ENCODE data around the gene RAPGEF1. TPM values are rescaled to one million over a fixed set of nuclear protein-coding genes. Genes with fewer than 3 reads are reported as not detected.

The RAPGEF1 gene, protein sequence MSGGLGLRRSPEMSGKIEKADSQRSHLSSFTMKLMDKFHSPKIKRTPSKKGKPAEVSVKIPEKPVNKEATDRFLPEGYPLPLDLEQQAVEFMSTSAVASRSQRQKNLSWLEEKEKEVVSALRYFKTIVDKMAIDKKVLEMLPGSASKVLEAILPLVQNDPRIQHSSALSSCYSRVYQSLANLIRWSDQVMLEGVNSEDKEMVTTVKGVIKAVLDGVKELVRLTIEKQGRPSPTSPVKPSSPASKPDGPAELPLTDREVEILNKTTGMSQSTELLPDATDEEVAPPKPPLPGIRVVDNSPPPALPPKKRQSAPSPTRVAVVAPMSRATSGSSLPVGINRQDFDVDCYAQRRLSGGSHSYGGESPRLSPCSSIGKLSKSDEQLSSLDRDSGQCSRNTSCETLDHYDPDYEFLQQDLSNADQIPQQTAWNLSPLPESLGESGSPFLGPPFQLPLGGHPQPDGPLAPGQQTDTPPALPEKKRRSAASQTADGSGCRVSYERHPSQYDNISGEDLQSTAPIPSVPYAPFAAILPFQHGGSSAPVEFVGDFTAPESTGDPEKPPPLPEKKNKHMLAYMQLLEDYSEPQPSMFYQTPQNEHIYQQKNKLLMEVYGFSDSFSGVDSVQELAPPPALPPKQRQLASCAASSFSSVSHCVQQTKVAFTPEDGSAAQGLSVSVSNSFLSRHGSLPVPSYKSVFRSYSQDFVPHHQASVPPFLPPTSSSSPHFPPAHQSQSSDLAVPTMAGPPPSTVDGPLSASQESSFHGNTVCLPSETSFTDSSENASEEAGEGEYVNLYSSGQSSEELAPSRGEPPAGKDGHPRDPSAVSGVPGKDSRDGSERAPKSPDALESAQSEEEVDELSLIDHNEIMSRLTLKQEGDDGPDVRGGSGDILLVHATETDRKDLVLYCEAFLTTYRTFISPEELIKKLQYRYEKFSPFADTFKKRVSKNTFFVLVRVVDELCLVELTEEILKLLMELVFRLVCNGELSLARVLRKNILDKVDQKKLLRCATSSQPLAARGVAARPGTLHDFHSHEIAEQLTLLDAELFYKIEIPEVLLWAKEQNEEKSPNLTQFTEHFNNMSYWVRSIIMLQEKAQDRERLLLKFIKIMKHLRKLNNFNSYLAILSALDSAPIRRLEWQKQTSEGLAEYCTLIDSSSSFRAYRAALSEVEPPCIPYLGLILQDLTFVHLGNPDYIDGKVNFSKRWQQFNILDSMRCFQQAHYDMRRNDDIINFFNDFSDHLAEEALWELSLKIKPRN (N-terminal part only)
- total RNA-seq (124 TPM in 2 replicates), polyA plus RNA-seq (50.0 and 53.3 TPM in 2 replicates), polyA minus RNA-seq (50.3 and 57.7 TPM in 2 replicates), Bru-seq, nascent RNA (percentile 90 among the genes with signal in this experiment), BruChase-seq, experiment 1, labeled RNA remaining after a 6-hour chase (percentile 86 among the genes with signal in this experiment), BruChase-seq, experiment 2, labeled RNA remaining after a 2-hour chase (percentile 85 among the genes with signal in this experiment)
- polyA plus RNA-seq (2011; cell fraction: cytosol; rRNA removed) = 51.0 and 57.8 TPM in 2 replicates
- polyA plus RNA-seq (2011; cell fraction: nucleus; rRNA removed) = 75.3 and 79.7 TPM in 2 replicates
- 72.5 and 82.9 TPM in 2 replicates for polyA plus RNA-seq (2012)
- polyA minus RNA-seq (2011; cell fraction: cytosol; rRNA and poly(A)+ RNA removed) = 17.2 TPM
- 35.9 and 37.0 TPM in 2 replicates for polyA minus RNA-seq (2011; cell fraction: nucleus; rRNA and poly(A)+ RNA removed)
- long read RNA-seq, full-length matches to known transcripts = 5 of 80 reads
- long read RNA-seq, partial matches to known transcripts = 19 of 80 reads
- long read RNA-seq, other reads (novel, unspliced or antisense) = 56 of 80 reads

DNA sequence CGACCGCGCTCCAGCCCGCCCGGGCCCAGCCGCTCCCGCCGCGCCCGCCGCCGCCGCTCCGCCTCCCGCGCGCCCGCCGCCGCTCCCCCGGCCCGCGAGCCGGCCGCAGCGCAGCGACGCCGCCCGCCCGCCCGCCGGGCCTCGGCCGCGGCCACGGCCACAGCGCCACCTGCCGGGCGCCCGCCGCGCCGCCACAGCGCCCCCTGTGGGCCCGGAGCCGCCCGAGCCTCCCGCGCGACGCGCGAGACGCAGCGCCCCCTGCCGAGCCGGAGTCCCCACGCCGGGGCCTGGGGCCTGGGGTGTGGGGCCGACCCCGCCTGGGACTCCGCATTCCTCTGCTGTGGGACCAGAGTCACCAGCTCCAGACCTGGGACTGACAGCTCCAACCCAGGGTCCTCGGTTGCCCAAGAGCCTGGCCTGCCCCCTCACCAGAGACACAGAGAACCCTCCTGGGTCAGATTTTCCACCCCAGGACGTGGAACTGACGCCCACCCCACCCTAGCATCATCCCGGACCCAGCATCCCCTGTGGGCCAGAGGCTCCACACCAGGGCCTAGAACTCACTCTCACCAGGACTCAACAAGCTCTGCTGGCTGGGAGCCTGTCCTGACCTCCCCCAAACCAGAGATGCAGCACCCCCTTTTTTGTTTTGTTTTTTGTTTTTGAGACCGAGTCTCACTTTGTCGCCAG, at the start of gene RAPGEF1:
Gene RAPGEF1, minus strand, starts transcription at position 118 of the 690 bp plus-strand sequence. CDS start 246 bp downstream, outside the sequence.
- H3K79me2 ChIP-seq (ENCODE audit: control insufficient read depth, insufficient read depth, low read length) = peaks cover 42% of the 10 kb centered on the region
- TF ChIP-seq MYC (IDR thresholded peaks at IDR 0.05; ENCODE audit: low read depth, low read length) (no peak), GATA2 (IDR thresholded peaks at IDR 0.05; ENCODE audit: insufficient read depth, insufficient read length, low read depth, low read length) (no peak), EZH2 (IDR thresholded peaks at IDR 0.05; ENCODE audit: borderline replicate concordance, low read depth, low read length, severe bottlenecking) (no peak), JUN (IDR thresholded peaks at IDR 0.05; ENCODE audit: borderline replicate concordance, insufficient read depth, insufficient read length, low read depth) (no peak), POLR2A (IDR thresholded peaks at IDR 0.05; ENCODE audit: low read depth, low read length) (no peak), FOS (IDR thresholded peaks at IDR 0.05; ENCODE audit: borderline replicate concordance, insufficient read depth, low read length) (no peak), POLR2AphosphoS5 (IDR thresholded peaks at IDR 0.05; ENCODE audit: insufficient read depth, low read depth, low read length) (peak; percentile 57)
- TF ChIP-seq, protein P1, sequence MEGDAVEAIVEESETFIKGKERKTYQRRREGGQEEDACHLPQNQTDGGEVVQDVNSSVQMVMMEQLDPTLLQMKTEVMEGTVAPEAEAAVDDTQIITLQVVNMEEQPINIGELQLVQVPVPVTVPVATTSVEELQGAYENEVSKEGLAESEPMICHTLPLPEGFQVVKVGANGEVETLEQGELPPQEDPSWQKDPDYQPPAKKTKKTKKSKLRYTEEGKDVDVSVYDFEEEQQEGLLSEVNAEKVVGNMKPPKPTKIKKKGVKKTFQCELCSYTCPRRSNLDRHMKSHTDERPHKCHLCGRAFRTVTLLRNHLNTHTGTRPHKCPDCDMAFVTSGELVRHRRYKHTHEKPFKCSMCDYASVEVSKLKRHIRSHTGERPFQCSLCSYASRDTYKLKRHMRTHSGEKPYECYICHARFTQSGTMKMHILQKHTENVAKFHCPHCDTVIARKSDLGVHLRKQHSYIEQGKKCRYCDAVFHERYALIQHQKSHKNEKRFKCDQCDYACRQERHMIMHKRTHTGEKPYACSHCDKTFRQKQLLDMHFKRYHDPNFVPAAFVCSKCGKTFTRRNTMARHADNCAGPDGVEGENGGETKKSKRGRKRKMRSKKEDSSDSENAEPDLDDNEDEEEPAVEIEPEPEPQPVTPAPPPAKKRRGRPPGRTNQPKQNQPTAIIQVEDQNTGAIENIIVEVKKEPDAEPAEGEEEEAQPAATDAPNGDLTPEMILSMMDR (IDR thresholded peaks at IDR 0.05; ENCODE audit: extremely low read depth in 1 of 2, insufficient read depth in 1 of 2, low read depth in 1 of 2, low read length in 2 of 2) = peak; percentile 75 to 77
- TF ChIP-seq, protein P2, sequence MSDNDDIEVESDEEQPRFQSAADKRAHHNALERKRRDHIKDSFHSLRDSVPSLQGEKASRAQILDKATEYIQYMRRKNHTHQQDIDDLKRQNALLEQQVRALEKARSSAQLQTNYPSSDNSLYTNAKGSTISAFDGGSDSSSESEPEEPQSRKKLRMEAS (IDR thresholded peaks at IDR 0.05; ENCODE audit: insufficient read depth, insufficient read length) = no peak
- H3K9me1 ChIP-seq (replicated peaks; ENCODE audit: control insufficient read depth, extremely low read depth, insufficient read depth, low read length) = no peaks in the 10 kb centered on the region
- peak within 1 kb of the TSS; percentile 90 for H3K9ac ChIP-seq (replicated peaks; ENCODE audit: extremely low read depth, insufficient read depth, low read length)
- no peaks in the 10 kb centered on the region for H4K20me1 ChIP-seq (replicated peaks; ENCODE audit: control insufficient read depth, extremely low read depth, insufficient read depth, low read length)
- ChIA-PET CTCF (interaction anchor here (0.7 to 10.0 kb wide), 22 partner anchors 12 to 237 kb away, joined by 3 to 89 read pairs (median 4); no protein-coding TSS in a partner anchor), POLR2A (interaction anchor here (0.7 kb wide), 1 partner anchor 391 kb away, joined by 3 read pairs; no protein-coding TSS in a partner anchor)
- H3K9me3 ChIP-seq (replicated peaks; ENCODE audit: control insufficient read depth, insufficient read depth, low read length) = no peaks in the 10 kb centered on the region
- no TSS peak for BruUV-seq (replicated peaks)
- H3K4me1 ChIP-seq (ENCODE audit: control insufficient read depth, extremely low read depth, insufficient read depth, low read length) = peaks cover 32% of the 10 kb centered on the region
- dilution Hi-C loops (cut with MboI; ENCODE audit: extremely low pct_ligation_motif_present, low sequenced_read_pairs) (no loop called here), intact Hi-C loops (cut with micrococcal nuclease) (loop anchor here (1.0 kb wide), 2 partner anchors 84 to 149 kb away; no protein-coding TSS in a partner anchor)
- no peak within 1 kb of the TSS for H2AFZ ChIP-seq (ENCODE audit: low read depth, low read length)
- peak within 1 kb of the TSS; percentile 73 for H3K27ac ChIP-seq (ENCODE audit: insufficient read depth, low read depth, low read length)
- H3K36me3 ChIP-seq (ENCODE audit: control insufficient read depth in 2 of 2, extremely low read depth in 1 of 2, insufficient read depth in 2 of 2, low read length in 2 of 2) = no peaks in the 10 kb centered on the region
- peak within 1 kb of the TSS; percentile 36 to 84 (median 75) for H3K4me3 ChIP-seq (replicated peaks in 1 of 3; ENCODE audit: insufficient read depth in 1 of 3, low read depth in 1 of 3, low read length in 3 of 3)
- H3K4me2 ChIP-seq (ENCODE audit: insufficient read depth, low read length) = peak within 1 kb of the TSS; percentile 90
- DNase-seq (ENCODE audit: low read depth, low spot score) (no peak), FAIRE-seq (no peak)
- H3K27me3 ChIP-seq (ENCODE audit: control insufficient read depth in 2 of 2, insufficient read depth in 2 of 2, low read length in 2 of 2) = no peaks in the 10 kb centered on the region
